ENCODE data around the gene MAP1A.

- TF ChIP-seq CTCF (IDR thresholded peaks at IDR 0.05): no peak
- no peak for TF ChIP-seq POLR2A (IDR thresholded peaks at IDR 0.05)
Observed at GRCh38 chr15:43505738-43506137, 11.7 kb upstream of the MAP1A start.
